Fibroblast of skin of back (primary cell): ENCODE results near the gene PTPN14.

Source experiments
- DNase-seq: peaks from one replicate; pipeline ENCODE4 v3.0.0-alpha.2; 2013

The PTPN14 gene

DNA sequence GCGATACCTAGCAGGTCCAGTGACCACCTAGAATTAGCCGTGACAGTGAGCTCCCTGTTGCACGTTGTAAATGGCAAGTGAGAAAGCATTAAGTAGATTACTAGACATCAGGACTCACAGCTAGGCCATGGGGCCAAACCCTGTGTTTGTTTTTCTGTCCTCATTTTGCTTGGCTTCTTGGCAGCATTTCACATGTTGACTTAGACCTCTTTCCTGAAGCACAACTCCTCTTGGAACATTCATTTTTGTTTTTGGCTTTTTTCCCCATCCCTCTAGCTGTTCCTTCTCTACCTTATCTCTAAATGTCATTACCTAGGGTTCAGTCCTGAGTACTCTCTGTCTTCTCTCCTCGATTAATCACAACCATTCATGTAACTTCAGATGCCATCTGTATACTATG, 16.9 kb upstream of the PTPN14 start:
- peak; percentile 55 for DNase-seq

GRCh38 chr1:214567481-214567980, 16.1 kb upstream of the PTPN14 start:
- DNase-seq = no peak

- DNase-seq = peak; percentile 95
These were observed 15.0 kb upstream of the PTPN14 start for GRCh38 chr1:214566158-214567104.

DNA sequence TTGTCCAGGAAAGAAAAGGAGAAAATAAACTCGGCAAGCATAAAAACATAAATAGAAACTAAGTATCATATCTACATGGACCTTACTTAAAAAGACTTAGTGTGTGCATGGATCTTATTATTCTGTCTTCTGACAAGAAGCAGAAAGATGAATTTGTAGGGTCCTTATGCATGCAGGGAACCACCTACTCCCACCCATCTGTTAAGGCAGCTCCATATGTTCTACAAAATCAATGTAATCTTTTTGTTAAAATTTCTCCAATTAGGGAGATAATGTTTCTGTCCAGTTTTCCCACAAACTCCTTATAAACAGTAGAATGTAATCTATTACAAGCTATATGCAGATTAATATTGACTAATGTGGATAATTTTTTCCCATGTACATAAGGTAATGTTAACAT, 13.9 kb upstream of the PTPN14 start:
- no peak for DNase-seq

GRCh38 chr1:214563881-214564280, 12.5 kb upstream of the PTPN14 start:
- DNase-seq = no peak

DNA sequence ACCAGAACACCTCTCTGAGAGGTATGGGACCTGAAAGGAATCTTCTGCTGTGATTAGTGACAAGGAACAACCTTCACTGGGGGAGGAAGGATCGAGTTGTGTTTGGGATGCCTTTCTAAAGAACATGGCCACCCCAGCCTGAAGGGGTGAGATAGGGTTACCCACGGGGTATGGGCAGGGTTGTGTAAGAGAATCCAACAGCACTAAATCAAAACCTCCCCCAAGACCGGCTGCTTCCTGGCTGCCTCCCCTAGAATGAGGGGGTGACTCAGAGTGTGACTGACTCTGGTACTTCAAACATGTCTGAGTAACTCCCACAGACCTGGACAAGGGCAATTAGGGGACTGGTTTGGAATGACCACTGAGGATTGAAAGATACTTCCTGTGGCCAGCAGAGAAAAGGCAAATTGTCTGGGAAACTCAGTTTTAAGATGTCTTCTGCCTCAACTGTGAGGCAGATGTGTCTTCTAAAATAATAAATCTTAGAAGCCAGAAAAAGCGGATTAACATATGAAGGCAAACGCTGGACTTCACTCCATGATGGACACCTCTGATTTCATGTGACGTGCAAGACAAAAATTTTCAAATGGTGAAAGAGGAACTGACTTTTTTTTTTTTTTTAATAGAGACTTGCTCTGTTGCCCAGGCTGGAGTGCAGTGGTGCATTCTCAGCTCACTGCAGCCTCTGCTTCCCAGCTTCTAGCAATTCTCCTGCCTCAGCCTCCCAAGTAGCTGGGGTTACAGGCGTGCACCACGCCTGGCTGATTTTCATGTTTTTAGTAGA, 6.7 kb upstream of the PTPN14 start:
- peak; percentile 81 for DNase-seq

DNA sequence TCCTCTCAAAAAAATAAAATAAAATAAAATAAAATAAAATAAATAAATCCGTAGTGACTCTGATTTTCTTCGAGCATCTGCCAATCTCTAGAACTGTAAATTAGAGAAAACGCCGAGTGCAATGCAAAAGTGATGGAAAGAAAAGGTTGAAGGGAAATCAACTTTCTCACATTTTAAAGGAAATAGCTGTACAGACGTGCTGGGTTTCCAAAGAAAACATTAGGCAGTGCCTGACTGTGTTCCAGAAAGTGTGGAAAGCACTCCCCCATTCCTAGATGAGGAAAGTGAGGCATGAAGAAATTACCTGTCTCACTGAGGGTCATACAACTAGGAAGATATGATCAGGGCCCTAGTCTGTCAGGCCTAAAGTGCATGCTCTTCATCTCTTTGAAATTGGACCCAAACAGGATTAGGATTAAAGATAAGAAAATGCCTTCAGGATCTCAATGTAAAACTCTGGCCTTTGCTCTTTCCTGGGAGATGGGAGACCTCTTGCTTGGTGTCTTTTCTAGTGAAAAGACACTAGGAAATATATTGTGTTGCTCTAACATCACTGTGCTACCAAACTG, 1.8 kb upstream of the PTPN14 start:
- DNase-seq = no peak

DNA sequence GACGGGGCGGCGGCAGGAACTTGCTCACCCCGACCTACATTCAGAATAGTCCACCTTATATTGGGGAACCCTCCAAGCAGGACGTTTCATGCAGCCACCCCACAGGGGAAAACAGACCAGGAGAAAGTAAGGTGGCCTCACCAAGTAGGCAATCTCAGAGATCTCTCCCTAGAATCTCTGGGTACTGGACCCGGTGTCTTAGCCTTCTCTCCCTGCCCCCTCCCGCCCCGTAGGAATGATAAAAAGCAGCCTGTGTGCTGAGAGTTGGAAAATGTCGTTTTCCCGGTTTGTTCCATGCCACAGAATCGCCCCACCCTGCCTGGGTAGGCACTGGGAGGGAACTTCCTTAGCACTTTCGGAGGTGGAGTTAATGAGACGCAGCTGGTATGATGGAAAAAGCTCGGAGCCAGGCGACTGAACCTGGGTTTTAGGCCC, 789 bp upstream of the PTPN14 start:
- DNase-seq = peak; percentile 90

GRCh38 chr1:214550857-214551435, 456 bp downstream of the PTPN14 start:
- DNase-seq = no peak

DNA sequence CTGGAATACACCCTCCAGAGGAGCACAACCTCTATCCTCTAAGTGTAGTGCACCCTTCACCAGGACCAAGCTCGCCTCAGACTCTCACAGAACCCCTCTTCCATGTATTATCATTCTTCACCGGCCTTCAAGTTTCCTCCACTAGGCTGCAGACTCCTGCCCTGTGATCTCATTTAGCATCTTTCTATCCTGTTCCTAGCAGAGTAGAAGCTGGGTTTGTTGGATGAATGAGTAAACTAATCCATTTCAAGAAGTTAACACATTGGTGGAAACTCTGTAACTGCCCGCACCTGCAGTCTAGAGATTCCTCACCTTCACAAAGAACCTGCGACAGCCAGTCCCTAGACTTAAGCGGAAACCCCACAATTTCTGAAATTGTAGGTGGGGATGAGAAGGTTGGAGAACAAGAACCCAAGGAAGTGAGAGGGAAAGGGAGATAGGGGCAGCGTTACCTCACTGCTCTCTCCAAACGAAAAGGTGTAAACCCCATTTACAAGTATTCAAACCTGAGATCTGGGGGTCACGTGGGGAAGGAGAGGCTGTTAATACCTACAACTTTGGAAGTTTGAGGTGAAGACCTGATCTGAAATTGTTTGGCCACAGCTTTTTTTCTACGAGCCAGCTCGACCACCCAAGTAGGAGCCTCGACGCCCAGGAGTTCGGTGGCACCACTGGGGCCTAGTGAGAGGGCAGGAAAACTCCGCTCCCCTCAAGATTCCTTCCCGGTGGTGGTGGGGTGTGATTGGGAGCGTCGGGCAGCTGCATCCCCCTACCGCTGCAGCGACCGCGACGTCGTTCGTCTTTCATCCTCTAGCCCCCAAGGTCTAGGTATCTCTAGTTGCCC, 1.2 kb downstream of the PTPN14 start:
- peak; percentile 60 for DNase-seq

DNA sequence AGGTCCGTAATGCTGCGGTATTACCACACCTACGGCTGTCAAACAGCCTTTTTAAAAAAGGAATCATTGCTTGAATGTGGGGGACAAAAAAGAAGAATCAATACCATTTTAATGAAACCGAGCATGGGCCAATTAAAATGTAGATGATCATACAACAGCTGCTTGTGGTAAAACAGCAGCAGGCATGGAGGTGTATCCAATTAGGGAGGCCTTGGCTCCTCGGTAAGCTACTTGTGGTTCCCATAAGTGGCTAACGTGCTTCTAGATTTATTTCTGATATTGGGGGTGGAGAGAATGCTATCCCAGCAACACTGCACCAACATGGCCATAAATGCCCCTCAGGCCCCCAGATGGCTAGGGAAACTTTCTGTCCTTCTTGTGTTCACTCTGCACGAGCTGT, 1.8 kb downstream of the PTPN14 start:
- no peak for DNase-seq

DNA sequence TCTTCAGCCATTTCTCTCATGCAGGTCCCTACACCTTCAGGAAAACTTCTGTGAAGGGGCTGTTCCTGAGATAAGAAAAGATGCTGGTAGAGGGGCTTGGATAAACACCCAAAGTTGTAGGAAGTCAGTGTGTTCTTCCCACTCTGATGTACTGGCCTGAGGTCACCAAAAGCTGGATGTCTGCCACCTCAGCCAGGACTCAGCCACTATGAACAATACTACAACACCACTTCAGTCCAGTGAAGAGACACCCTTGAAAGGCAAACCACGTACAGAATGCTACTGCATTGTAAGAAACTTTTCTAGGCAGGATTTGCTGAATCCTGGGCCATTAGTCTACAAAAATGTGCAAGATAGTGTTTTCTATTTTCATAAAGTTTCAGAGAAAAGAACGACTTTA, 2.4 kb downstream of the PTPN14 start:
- DNase-seq = peak; percentile 72

DNA sequence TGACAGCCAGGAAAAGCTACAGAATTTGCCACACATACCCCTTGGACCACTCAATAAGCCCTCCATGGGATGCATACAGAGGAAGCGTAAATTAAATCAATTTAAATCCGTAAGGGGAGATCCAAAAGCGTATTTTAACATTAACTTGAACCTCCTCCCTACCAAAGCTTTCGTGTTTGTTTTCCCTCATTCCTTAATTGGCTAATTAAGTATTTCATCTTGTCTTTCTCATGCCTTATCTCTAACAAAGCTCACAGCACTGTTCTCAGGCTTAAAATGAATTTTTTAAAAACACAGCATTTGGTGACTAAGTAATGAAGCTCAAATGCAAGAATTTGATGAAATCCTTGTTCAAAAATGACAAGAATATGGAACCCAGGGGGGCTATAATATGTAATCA, 3.1 kb downstream of the PTPN14 start:
- DNase-seq = no peak

DNA sequence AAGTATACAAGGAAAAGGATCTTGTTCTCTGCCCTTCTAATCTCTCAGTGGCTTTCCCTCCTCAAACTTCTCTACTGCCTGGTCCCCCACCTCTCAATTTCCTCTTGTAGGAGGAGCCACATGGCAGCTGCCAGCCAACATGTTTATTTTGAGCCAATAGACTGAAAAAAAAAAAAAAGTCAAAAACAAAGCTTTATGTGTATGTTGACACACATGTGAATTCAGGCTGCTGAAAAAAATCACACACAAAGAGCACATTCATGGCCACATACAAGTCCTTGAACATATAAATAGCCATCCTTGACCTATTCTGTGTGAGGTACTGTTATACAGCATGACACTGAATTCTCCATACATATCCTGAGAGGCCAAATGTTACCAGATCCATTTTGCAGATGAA, 3.7 kb downstream of the PTPN14 start:
- no peak for DNase-seq

- DNase-seq = no peak
These were observed 4.3 kb downstream of the PTPN14 start for GRCh38 chr1:214546886-214547641.

- no peak for DNase-seq
These were observed 5.3 kb downstream of the PTPN14 start for GRCh38 chr1:214546084-214546483.

- DNase-seq = no peak
These were observed 6.1 kb downstream of the PTPN14 start for GRCh38 chr1:214545293-214545692.

DNA sequence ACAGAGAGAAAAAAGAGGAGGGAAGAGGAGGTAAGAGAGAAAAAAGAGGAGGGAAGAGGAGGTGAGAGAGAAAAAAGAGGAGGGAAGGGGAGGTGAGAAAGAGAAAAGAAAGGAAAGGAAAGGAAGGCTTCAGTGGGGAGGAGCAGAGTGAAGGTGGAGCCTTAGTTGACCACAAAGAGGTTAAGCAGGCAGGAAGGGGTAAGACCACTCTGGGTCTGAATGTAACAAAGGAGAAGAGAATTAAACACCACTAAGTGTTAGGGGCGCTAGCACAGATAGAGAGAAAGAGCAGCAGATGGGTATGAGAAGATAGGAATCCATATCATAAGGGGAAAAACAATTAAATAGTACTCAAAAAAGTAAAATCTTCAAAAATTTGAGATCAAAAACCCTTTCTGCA, 6.6 kb downstream of the PTPN14 start:
- no peak for DNase-seq

DNA sequence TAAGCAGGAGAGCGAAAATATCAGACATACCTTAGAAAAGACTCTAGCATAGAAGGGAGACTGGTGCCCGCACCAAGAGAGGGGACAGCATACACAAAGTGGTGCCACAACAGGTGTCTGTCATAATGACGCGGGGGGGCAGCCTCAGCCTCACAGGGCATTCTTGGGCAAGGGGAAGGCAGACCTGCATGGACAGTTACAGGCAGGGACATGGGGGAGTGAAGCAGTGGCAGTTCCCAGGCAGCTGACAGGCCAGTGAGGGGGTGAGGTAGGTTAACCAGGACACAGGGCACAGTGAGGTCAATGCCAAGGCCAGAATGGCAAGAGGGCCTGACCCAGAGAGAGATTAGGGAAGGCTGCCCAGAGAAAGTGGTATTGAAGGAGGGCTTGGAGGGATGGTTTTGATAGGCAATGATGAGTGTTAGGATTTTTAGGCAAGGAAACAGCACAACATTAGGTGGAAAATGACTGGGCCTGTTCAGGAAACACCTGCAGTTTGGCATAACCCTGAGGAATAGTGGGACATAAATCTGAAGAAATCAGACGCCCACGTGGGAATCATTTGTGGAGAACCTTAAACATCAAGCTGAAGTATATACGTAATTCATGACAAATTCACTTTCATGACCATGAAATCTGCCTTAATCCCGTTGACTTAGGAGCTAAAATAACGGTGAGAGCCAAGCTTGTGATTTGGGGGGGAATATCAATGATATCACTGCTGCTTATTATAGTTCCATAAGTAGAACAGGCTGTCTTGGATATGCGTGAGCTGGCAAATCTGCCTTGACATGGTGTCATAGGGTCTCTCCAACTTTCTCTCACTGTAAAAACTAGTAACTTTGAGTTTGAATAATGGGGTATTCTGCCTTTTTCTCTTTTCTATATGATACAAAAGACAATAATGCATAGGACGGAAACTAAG, 8.9 kb downstream of the PTPN14 start:
- no peak for DNase-seq

- DNase-seq = no peak
These were observed 9.7 kb downstream of the PTPN14 start for GRCh38 chr1:214541693-214542092.
